ENCODE results near the gene SH3RF3.

GRCh38 chr2:109131777-109132176 is 2.8 kb downstream of the SH3RF3 start:
- TF ChIP-seq ATF3 (IDR thresholded peaks at IDR 0.05) (no peak), POLR2A (IDR thresholded peaks at IDR 0.05; ENCODE audit: borderline replicate concordance, extremely low read depth, insufficient read depth, insufficient read length) (no peak), YY1 (IDR thresholded peaks at IDR 0.05; ENCODE audit: extremely low read depth, insufficient replicate concordance, low read depth, low read length) (no peak), ZFX (IDR thresholded peaks at IDR 0.05) (no peak), CTCF (IDR thresholded peaks at IDR 0.05 in 2 of 3, conservative IDR thresholded peaks at IDR 0.05 in 1 of 3; ENCODE audit: borderline replicate concordance in 1 of 3, insufficient read depth in 1 of 3, low read depth in 2 of 3, low read length in 2 of 3) (no peak), EZH2 (IDR thresholded peaks at IDR 0.05) (no peak), REST (IDR thresholded peaks at IDR 0.05; ENCODE audit: low read depth) (no peak), JUND (IDR thresholded peaks at IDR 0.05) (no peak), EZH2phosphoT487 (IDR thresholded peaks at IDR 0.05; ENCODE audit: borderline replicate concordance) (no peak)

All from HCT116 (cell line).